ENCODE measurements around the gene CLMN.

- TF ChIP-seq CTCF (conservative IDR thresholded peaks at IDR 0.05; ENCODE audit: low read depth, low read length) (no peak), MAZ (IDR thresholded peaks at IDR 0.05; ENCODE audit: borderline replicate concordance, low read depth, low read length) (no peak), POLR2A (IDR thresholded peaks at IDR 0.05; ENCODE audit: low read depth, low read length) (no peak), BHLHE40 (IDR thresholded peaks at IDR 0.05; ENCODE audit: low read depth, low read length) (no peak)
- TF ChIP-seq, protein P1, sequence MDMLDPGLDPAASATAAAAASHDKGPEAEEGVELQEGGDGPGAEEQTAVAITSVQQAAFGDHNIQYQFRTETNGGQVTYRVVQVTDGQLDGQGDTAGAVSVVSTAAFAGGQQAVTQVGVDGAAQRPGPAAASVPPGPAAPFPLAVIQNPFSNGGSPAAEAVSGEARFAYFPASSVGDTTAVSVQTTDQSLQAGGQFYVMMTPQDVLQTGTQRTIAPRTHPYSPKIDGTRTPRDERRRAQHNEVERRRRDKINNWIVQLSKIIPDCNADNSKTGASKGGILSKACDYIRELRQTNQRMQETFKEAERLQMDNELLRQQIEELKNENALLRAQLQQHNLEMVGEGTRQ (IDR thresholded peaks at IDR 0.05; ENCODE audit: low read depth, low read length): no peak
Measured at GRCh38 chr14:95300697-95301526, 18.8 kb downstream of the CLMN start.

Measured in IMR-90 (cell line).